Heart left ventricle (tissue), 16 donors: Measurements from ENCODE around the gene TBX5. TPM values are rescaled to one million over a fixed set of nuclear protein-coding genes. Genes with fewer than 3 reads are reported as not detected.
A peak's percentile ranks its signal among the peaks of the same experiment; 100 is the strongest.

ENCODE experiments used
- ATAC-seq, 4 donors: fragments of 200-7000 bp; cut with Tn5 transposase; one replicate each; pipeline ENCODE4 v1.9.1; 2020 to 2022; ENCODE audit warnings: moderate library complexity in 4 of 4, mild to moderate bottlenecking in 3 of 4, moderate number of reproducible peaks in 1 of 4
- DNase-seq, 5 donors: peaks; one replicate each; pipeline ENCODE4 v3.0.0-alpha.2; 2020
- H3K27ac ChIP-seq, 12 donors: fragments of 200-600 bp; sonication (generic) in 4 of 12; one replicate each; pipeline versions ENCODE4 v1.5.0 to v1.8.0; 2016 to 2022; ENCODE audit warnings: mild to moderate bottlenecking in 2 of 12
- H3K27me3 ChIP-seq, 9 donors: fragments of 200-600 bp; sonication (generic) in 2 of 9; one replicate each; pipeline versions ENCODE4 v1.5.1 to v1.8.0; 2016 to 2022; ENCODE audit warnings: mild to moderate bottlenecking in 3 of 9
- H3K36me3 ChIP-seq, 9 donors: fragments of 200-600 bp; sonication (generic) in 2 of 9; one replicate each; pipeline versions ENCODE4 v1.5.0 to v1.8.0; 2018 to 2022; ENCODE audit warnings: mild to moderate bottlenecking in 2 of 9
- H3K4me1 ChIP-seq, 12 donors: fragments of 200-600 bp; sonication (generic) in 4 of 12; one replicate each; pipeline versions ENCODE4 v1.5.0 to v1.8.0; 2016 to 2022; ENCODE audit warnings: mild to moderate bottlenecking in 3 of 12
- H3K4me3 ChIP-seq, 12 donors: fragments of 200-600 bp; sonication (generic) in 4 of 12; one replicate each; pipeline versions ENCODE4 v1.5.0 to v1.8.0; 2017 to 2022; ENCODE audit warnings: mild to moderate bottlenecking in 9 of 12, moderate library complexity in 4 of 12
- H3K9me3 ChIP-seq, 12 donors: fragments of 200-600 bp; sonication (generic) in 4 of 12; one replicate each; pipeline versions ENCODE4 v1.5.0 to v1.8.0; 2016 to 2022; ENCODE audit warnings: mild to moderate bottlenecking in 1 of 12
- POLR2A ChIP-seq, 2 donors: fragments of 450-650 bp; IDR thresholded peaks; one replicate each; pipeline ENCODE4 v1.6.1; 2017; ENCODE audit warnings: antibody characterized with exemption in 2 of 2, mild to moderate bottlenecking in 2 of 2, moderate library complexity in 2 of 2
- WGBS, 4 donors: extraction: QIAGEN DNeasy Blood & Tissue Kit in 2 of 4; methylation state at CpG; one replicate each; pipeline versions ENCODE4 v1.1.5 to v1.1.7; 2013 to 2018; 5-methylcytosine and 5-hydroxymethylcytosine counted together
- intact Hi-C, 10 donors: fragments of 100-400 bp; cut with DNase I; formaldehyde crosslinking; loops; one replicate each; pipeline versions ENCODE4 v1.11.1 to v1.14.2; 2022
- polyA plus RNA-seq, 2 donors: library from polyadenylated mRNA; stranded (reverse); fragments of 200-250 nt; gene quantifications; one replicate each; pipeline ENCODE4 v1.2.3, GENCODE V29; 2013
- total RNA-seq, 9 donors: library from RNA; depleted of rRNA in 2 of 9; stranded (reverse); fragments of >200 nt in 2 of 9; fragmentation: NEBNext Ultra II Directional in 3 of 9; extraction: Animal tissue kit (Norgen Biotek cat#: 25700) in 3 of 9; gene quantifications; one replicate each; pipeline versions ENCODE4 v1.1.0 to v1.2.4, GENCODE V29; 2016 to 2023
- TF ChIP-seq, protein P1 (sequence below), 12 donors: fragments of 200-600 bp; sonication (generic) in 4 of 12; IDR thresholded peaks; one replicate each; pipeline versions ENCODE4 v1.5.0 to v1.8.0; 2018 to 2022; ENCODE audit warnings: antibody characterized with exemption in 12 of 12, mild to moderate bottlenecking in 5 of 12
- donor health status: ischemic (EF 13 %, LVEDD 7.1; RV severe dilation, severe dysfunction).
- donor health status: healthy with polysubstance abuse.
- donor health status: DM: no; HTN: yes; CAD: no.
- donor health status: DM: no; HTN: no; CAD: no.
- donor health status: ischemic (EF 25% LVEDD 6.9; RV normal size, moderate dysfunction).
- donor health status: ischemic (EF 25% LVEDD 5.7; RV mildly dilated, moderate dysfunction).
- donor health status: healthy.
- donor health status: DM: yes; HTN: yes; CAD: no.
- donor health status: ischemic (EF 35%, LVEDD 5.7; RV mildly dilated, moderate dysfunction).
- donor health status: nonischemic (EF 11% LVEDD 7.7; RV severe dilation, severe dysfunction).
- donor health status: DM: yes; HTN: yes; CAD: no.
- donor health status: PGD.
- donor health status: ischemic (EF 29% LVEDD 5.4; RV normal size, mild dysfunction).
- donor health status: nonischemic (EF 23%, LVEDD 6.1; RV moderate dilation, normal function).

TBX5 gene
- total and polyA plus RNA-seq, 11 donors: 8.1 to 74.5 (median 42.5) TPM

GRCh38 chr12:114442578-114442977 lies 36.6 kb upstream of the TBX5 start:
- Histone ChIP-seq H3K27me3 (peaks cover 21 to 100% (median 76%) of the 10 kb centered on the region in 9 donors), H3K4me1 (peaks cover 0 to 17% (median 0%) of the 10 kb centered on the region in 12 donors), H3K4me3 (no peak overlapping the region), H3K36me3 (no peaks in the 10 kb centered on the region), H3K27ac (no peak overlapping the region), H3K9me3 (no peaks in the 10 kb centered on the region)
- DNase-seq (no peak), ATAC-seq (no peak)
- intact Hi-C loops: loop anchor here in 1 of 10 donors (10.0 kb wide), 1 partner anchor 188 kb away; no protein-coding TSS in a partner anchor
- WGBS, 4 donors: 39 to 53% (median 49%) methylated on average over 1 of the region's 1 CpG
- no peak for TF ChIP-seq POLR2A (IDR thresholded peaks at IDR 0.05)
- TF ChIP-seq, protein P1, sequence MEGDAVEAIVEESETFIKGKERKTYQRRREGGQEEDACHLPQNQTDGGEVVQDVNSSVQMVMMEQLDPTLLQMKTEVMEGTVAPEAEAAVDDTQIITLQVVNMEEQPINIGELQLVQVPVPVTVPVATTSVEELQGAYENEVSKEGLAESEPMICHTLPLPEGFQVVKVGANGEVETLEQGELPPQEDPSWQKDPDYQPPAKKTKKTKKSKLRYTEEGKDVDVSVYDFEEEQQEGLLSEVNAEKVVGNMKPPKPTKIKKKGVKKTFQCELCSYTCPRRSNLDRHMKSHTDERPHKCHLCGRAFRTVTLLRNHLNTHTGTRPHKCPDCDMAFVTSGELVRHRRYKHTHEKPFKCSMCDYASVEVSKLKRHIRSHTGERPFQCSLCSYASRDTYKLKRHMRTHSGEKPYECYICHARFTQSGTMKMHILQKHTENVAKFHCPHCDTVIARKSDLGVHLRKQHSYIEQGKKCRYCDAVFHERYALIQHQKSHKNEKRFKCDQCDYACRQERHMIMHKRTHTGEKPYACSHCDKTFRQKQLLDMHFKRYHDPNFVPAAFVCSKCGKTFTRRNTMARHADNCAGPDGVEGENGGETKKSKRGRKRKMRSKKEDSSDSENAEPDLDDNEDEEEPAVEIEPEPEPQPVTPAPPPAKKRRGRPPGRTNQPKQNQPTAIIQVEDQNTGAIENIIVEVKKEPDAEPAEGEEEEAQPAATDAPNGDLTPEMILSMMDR (IDR thresholded peaks at IDR 0.05): no peak

GRCh38 chr12:114441545-114441944 lies 35.6 kb upstream of the TBX5 start:
- 49 to 60% (median 54%) methylated on average over 6 of the region's 6 CpGs for WGBS, 4 donors
- H3K4me3 ChIP-seq: no peak overlapping the region
- ATAC-seq (no peak), DNase-seq (no peak)
- no peak overlapping the region for H3K27ac ChIP-seq
- no peak for TF ChIP-seq POLR2A (IDR thresholded peaks at IDR 0.05)
- H3K4me1 ChIP-seq: peaks cover 0 to 11% (median 0%) of the 10 kb centered on the region in 12 donors
- no peaks in the 10 kb centered on the region for H3K36me3 ChIP-seq
- peaks cover 19 to 95% (median 69%) of the 10 kb centered on the region in 9 donors for H3K27me3 ChIP-seq
- intact Hi-C loops: loop anchor here in 1 of 10 donors (10.0 kb wide), 1 partner anchor 187 kb away; no protein-coding TSS in a partner anchor
- H3K9me3 ChIP-seq: peaks cover 0 to 4% (median 0%) of the 10 kb centered on the region in 12 donors

GRCh38 chr12:114441039-114441383 lies 35.1 kb upstream of the TBX5 start:
- Histone ChIP-seq H3K9me3 (peaks cover 0 to 8% (median 0%) of the 10 kb centered on the region in 12 donors), H3K27ac (no peak overlapping the region), H3K36me3 (no peaks in the 10 kb centered on the region), H3K4me3 (peak overlapping the region in 1 of 12 donors; percentile 7), H3K27me3 (peaks cover 19 to 89% (median 63%) of the 10 kb centered on the region in 9 donors), H3K4me1 (peaks cover 0 to 11% (median 0%) of the 10 kb centered on the region in 12 donors)
- DNase-seq: no peak
- TF ChIP-seq, protein P1 (IDR thresholded peaks at IDR 0.05): no peak
- no peak for TF ChIP-seq POLR2A (IDR thresholded peaks at IDR 0.05)
- WGBS, 4 donors: 21 to 47% (median 25%) methylated on average over 19 to 23 of the region's 23 CpGs
- intact Hi-C loops: loop anchor here in 1 of 10 donors (10.0 kb wide), 1 partner anchor 186 kb away; no protein-coding TSS in a partner anchor
- no peak for ATAC-seq

- no peaks in the 10 kb centered on the region for H3K36me3 ChIP-seq
- DNase-seq: no peak
- peaks cover 0 to 11% (median 0%) of the 10 kb centered on the region in 12 donors for H3K4me1 ChIP-seq
- no peak for ATAC-seq
- WGBS, 4 donors: 20 to 25% (median 21%) methylated on average over 45 to 54 of the region's 54 CpGs
- peaks cover 19 to 86% (median 60%) of the 10 kb centered on the region in 9 donors for H3K27me3 ChIP-seq
- no peak for TF ChIP-seq POLR2A (IDR thresholded peaks at IDR 0.05)
- TF ChIP-seq, protein P1 (IDR thresholded peaks at IDR 0.05): no peak
- H3K9me3 ChIP-seq: peaks cover 0 to 8% (median 0%) of the 10 kb centered on the region in 12 donors
- H3K4me3 ChIP-seq: peak overlapping the region in 1 of 12 donors; percentile 7
- intact Hi-C loops: loop anchor here in 1 of 10 donors (10.0 kb wide), 1 partner anchor 186 kb away; no protein-coding TSS in a partner anchor
- no peak overlapping the region for H3K27ac ChIP-seq
Observed at GRCh38 chr12:114440270-114441038, 34.5 kb upstream of the TBX5 start.
